HPDE6-E6E7 (cell line): ENCODE data around the gene GPS1.
A peak's percentile ranks its signal among the peaks of the same experiment; 100 is the strongest.

Source experiments
- DNase-seq: peaks from one replicate; pipeline ENCODE4 v3.0.0; 2011; ENCODE audit warnings: missing footprints; ENCODE audit errors: extremely low spot score

The GPS1 gene

GRCh38 chr17:82051776-82052637, at the start of gene GPS1, which contains the start of gene RFNG:
Gene GPS1 (plus strand): TSS chr17:82051898. CDS start chr17:82051932, 34 bp downstream.
Gene RFNG (minus strand): TSS chr17:82051811. CDS start chr17:82051766, 45 bp downstream.
- peak; percentile 81 for DNase-seq

GRCh38 chr17:82003411-82004381, 48.0 kb upstream of the GPS1 start:
- DNase-seq, result peak; percentile 97

GRCh38 chr17:82004517-82005455, 46.9 kb upstream of the GPS1 start:
- no peak for DNase-seq

GRCh38 chr17:82005701-82006348, 45.9 kb upstream of the GPS1 start:
- no peak for DNase-seq

GRCh38 chr17:82006468-82007227, 45.0 kb upstream of the GPS1 start:
- no peak for DNase-seq

GRCh38 chr17:82007228-82007494, 44.5 kb upstream of the GPS1 start:
- DNase-seq, result no peak

- DNase-seq, result no peak
Measured at GRCh38 chr17:82007495-82008257, 44.0 kb upstream of the GPS1 start.

- DNase-seq, result no peak
Measured at GRCh38 chr17:82008258-82008940, 43.3 kb upstream of the GPS1 start.

- DNase-seq, result no peak
Measured at GRCh38 chr17:82008941-82009405, 42.7 kb upstream of the GPS1 start.

GRCh38 chr17:82009413-82009812, 42.3 kb upstream of the GPS1 start:
- DNase-seq, result no peak

- no peak for DNase-seq
Measured at GRCh38 chr17:82010575-82011525, 40.8 kb upstream of the GPS1 start.

GRCh38 chr17:82011617-82012187, 40.0 kb upstream of the GPS1 start:
- DNase-seq, result no peak

GRCh38 chr17:82012261-82012639, 39.4 kb upstream of the GPS1 start:
- DNase-seq, result no peak

- no peak for DNase-seq
Measured at GRCh38 chr17:82012640-82013295, 38.9 kb upstream of the GPS1 start.

- DNase-seq, result no peak
Measured at GRCh38 chr17:82013341-82013740, 38.4 kb upstream of the GPS1 start.

- no peak for DNase-seq
Measured at GRCh38 chr17:82013772-82014321, 37.9 kb upstream of the GPS1 start.
